Measurements from ENCODE around the gene REEP3. TPM values are rescaled to one million over a fixed set of nuclear protein-coding genes. Genes with fewer than 3 reads are reported as not detected.

REEP3 gene
- total RNA-seq, 4 donors from 2014 or later: 23.9 to 50.1 (median 36.7) TPM

- in situ Hi-C loops (cut with MboI; ENCODE audit: low pct_ligation_motif_present in 1 of 4, low pct_unique_long_range_greater_than_20kb in 1 of 4, low sequenced_read_pairs in 3 of 4): no loop called here
- no peak for DNase-seq
- H3K36me3 ChIP-seq: no peaks in the 10 kb centered on the region
- H3K4me3 ChIP-seq: no peak overlapping the region
- H3K27me3 ChIP-seq: no peaks in the 10 kb centered on the region
- H3K9me3 ChIP-seq: no peaks in the 10 kb centered on the region
- intact Hi-C loops (cut with DNase I; ENCODE audit: low total_unique reads): loop anchor here (5.0 kb wide), 1 partner anchor 1341 kb away; no protein-coding TSS in a partner anchor
- no peak for TF ChIP-seq CTCF (IDR thresholded peaks at IDR 0.05)
- no peak for TF ChIP-seq POLR2A (IDR thresholded peaks at IDR 0.05)
- TF ChIP-seq EP300 (IDR thresholded peaks at IDR 0.05; ENCODE audit: low read depth): no peak
- no peak for TF ChIP-seq POLR2AphosphoS5 (IDR thresholded peaks at IDR 0.05)
- H3K27ac ChIP-seq: no peak overlapping the region
- H3K4me1 ChIP-seq: peaks cover 0 to 26% (median 5%) of the 10 kb centered on the region in 4 donors
- WGBS, 2 donors (ENCODE audit: low coverage in 1 of 2): 98 to 100% methylated on average over 1 of the region's 1 CpG
These were observed 18.4 kb upstream of the REEP3 start for GRCh38 chr10:63502832-63503231.

GRCh38 chr10:63503395-63503794 is 17.8 kb upstream of the REEP3 start:
- H3K4me3 ChIP-seq: no peak overlapping the region
- 39 to 50% methylated on average over 4 of the region's 4 CpGs for WGBS, 2 donors (ENCODE audit: low coverage in 1 of 2)
- H3K36me3 ChIP-seq: no peaks in the 10 kb centered on the region
- TF ChIP-seq CTCF (IDR thresholded peaks at IDR 0.05) (no peak), POLR2A (IDR thresholded peaks at IDR 0.05) (no peak), EP300 (IDR thresholded peaks at IDR 0.05; ENCODE audit: low read depth) (no peak), POLR2AphosphoS5 (IDR thresholded peaks at IDR 0.05) (no peak)
- no peaks in the 10 kb centered on the region for H3K27me3 ChIP-seq
- H3K27ac ChIP-seq: no peak overlapping the region
- DNase-seq: no peak
- H3K9me3 ChIP-seq: no peaks in the 10 kb centered on the region
- intact Hi-C loops (cut with DNase I; ENCODE audit: low total_unique reads): loop anchor here (5.0 kb wide), 1 partner anchor 1341 kb away; no protein-coding TSS in a partner anchor
- H3K4me1 ChIP-seq: peaks cover 0 to 26% (median 5%) of the 10 kb centered on the region in 4 donors
- in situ Hi-C loops (cut with MboI; ENCODE audit: low pct_ligation_motif_present in 1 of 4, low pct_unique_long_range_greater_than_20kb in 1 of 4, low sequenced_read_pairs in 3 of 4): no loop called here

- in situ Hi-C loops (cut with MboI; ENCODE audit: low pct_ligation_motif_present in 1 of 4, low pct_unique_long_range_greater_than_20kb in 1 of 4, low sequenced_read_pairs in 3 of 4) (no loop called here), intact Hi-C loops (cut with DNase I; ENCODE audit: low total_unique reads) (loop anchor here (5.0 kb wide), 1 partner anchor 1342 kb away; no protein-coding TSS in a partner anchor)
- H3K27me3 ChIP-seq: no peaks in the 10 kb centered on the region
- WGBS, 2 donors (ENCODE audit: low coverage in 1 of 2): 52 to 62% methylated on average over 2 to 3 of the region's 3 CpGs
- H3K9me3 ChIP-seq: no peaks in the 10 kb centered on the region
- DNase-seq: no peak
- peaks cover 0 to 22% (median 5%) of the 10 kb centered on the region in 4 donors for H3K4me1 ChIP-seq
- no peak for TF ChIP-seq POLR2A (IDR thresholded peaks at IDR 0.05)
- no peak for TF ChIP-seq CTCF (IDR thresholded peaks at IDR 0.05)
- no peak for TF ChIP-seq POLR2AphosphoS5 (IDR thresholded peaks at IDR 0.05)
- no peak for TF ChIP-seq EP300 (IDR thresholded peaks at IDR 0.05; ENCODE audit: low read depth)
- H3K36me3 ChIP-seq: no peaks in the 10 kb centered on the region
- no peak overlapping the region for H3K4me3 ChIP-seq
- H3K27ac ChIP-seq: no peak overlapping the region
These were observed 16.9 kb upstream of the REEP3 start for GRCh38 chr10:63504145-63504881.

- TF ChIP-seq POLR2AphosphoS5 (IDR thresholded peaks at IDR 0.05) (no peak), POLR2A (IDR thresholded peaks at IDR 0.05) (no peak), CTCF (IDR thresholded peaks at IDR 0.05) (no peak)
- in situ Hi-C loops (cut with MboI; ENCODE audit: low pct_ligation_motif_present in 1 of 4, low pct_unique_long_range_greater_than_20kb in 1 of 4, low sequenced_read_pairs in 3 of 4): no loop called here
These were observed 15.6 kb upstream of the REEP3 start for GRCh38 chr10:63505562-63505961.

More at GRCh38 chr10:63505562-63505961, 15.6 kb upstream of the REEP3 start:
- 86 to 94% methylated on average over 2 of the region's 2 CpGs for WGBS, 2 donors (ENCODE audit: low coverage in 1 of 2)
- Histone ChIP-seq H3K9me3 (no peaks in the 10 kb centered on the region), H3K27ac (no peak overlapping the region), H3K27me3 (no peaks in the 10 kb centered on the region), H3K4me3 (no peak overlapping the region), H3K4me1 (peaks cover 0 to 22% (median 5%) of the 10 kb centered on the region in 4 donors), H3K36me3 (no peaks in the 10 kb centered on the region)
- intact Hi-C loops (cut with DNase I; ENCODE audit: low total_unique reads): no loop called here
- DNase-seq: no peak

All from transverse colon (tissue), 4 donors.